ENCODE data around the gene TUBA4B. TPM values are rescaled to one million over a fixed set of nuclear protein-coding genes. Genes with fewer than 3 reads are reported as not detected.
"Not testable (repeated sequence)": the region's sequence is repeated elsewhere in the genome, so short reads cannot be mapped to it uniquely, and the experiment has no call there.

Gene TUBA4B
- polyA plus RNA-seq, 6 donors from 2014 or later, result not detected

DNA sequence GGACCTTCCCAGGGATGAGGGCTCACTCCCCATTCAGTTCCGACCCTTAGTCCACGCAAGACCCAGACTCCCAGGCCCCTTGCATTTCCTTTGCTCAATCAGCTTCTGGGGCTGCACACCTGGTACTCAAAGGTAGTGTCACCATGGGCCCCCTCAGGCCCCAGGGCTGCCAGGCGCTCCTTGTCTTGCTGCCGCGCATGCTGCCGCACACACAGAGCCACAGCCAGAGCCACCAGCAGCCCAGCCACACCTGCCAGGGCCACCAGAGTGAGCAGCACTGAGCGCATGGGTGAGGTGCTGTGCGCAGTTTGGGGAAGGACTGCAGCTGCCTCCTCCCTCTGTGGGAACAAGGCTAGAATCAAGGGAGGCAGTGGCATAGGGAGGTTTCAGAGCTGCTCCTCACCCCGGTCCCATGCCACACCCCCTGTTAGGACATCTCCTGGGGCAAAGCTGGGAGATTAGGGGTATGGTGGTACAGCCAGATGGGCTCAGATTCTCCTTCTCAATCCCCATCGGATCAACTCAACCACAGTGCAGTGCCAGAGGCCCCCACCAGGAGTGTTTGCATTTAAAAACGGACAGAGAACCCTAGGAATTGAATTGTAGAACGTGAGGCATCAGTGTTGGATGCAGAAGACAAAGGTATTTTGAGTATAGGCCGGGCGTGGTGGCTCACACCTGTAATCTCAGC, 44.9 kb downstream of the TUBA4B start:
- Mint-ChIP-seq H3K4me3 (peak overlapping the region in 1 of 8 donors; percentile 56), H3K27me3 (peaks cover 22 to 34% (median 23%) of the 10 kb centered on the region in 3 donors), H3K36me3 (no peaks in the 10 kb centered on the region), H3K9me3 (peaks cover 0 to 1% (median 0%) of the 10 kb centered on the region in 7 donors), H3K4me1 (peaks cover 9 to 22% (median 13%) of the 10 kb centered on the region in 3 donors), H3K27ac (no peak overlapping the region)
- ATAC-seq (ENCODE audit: low read depth in 2 of 2), result no peak
- DNase-seq, result no peak

DNA sequence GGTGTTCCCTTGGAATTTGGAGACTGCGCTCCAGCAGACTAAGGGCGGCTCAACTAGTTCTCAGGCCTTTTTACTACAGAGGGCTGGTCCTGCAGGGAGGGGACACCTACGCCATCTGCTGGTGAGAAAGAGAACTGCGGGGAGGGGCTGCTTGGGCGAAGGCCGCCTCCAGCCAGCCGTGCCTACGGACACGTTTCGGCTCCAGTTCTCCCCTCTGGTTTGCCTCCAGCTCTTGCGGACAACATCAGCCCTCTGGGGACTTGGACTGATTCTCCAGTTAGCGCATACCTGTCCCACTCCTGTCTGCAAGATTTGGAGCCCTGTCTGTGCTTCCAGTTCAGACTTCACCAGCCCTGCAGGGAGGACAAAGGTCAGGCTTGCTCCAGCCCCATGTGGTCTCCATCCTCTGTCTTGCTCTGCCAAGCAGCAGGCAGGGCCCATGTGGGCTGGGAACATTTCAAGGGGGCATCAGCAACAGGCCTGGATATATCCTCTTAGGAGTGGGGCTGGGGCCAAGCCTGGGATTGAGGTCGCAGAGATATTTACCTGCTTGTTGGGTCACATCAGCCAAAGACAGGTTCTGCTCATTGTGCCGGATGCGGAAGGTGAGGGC, 45.8 kb downstream of the TUBA4B start:
- H3K27ac Mint-ChIP-seq, result peak overlapping the region in 1 of 6 donors; percentile 49
- no peak overlapping the region for H3K4me3 Mint-ChIP-seq
- H3K9me3 Mint-ChIP-seq, result peaks cover 0 to 1% (median 0%) of the 10 kb centered on the region in 7 donors
- H3K4me1 Mint-ChIP-seq, result peaks cover 7 to 17% (median 10%) of the 10 kb centered on the region in 3 donors
- H3K27me3 Mint-ChIP-seq, result peaks cover 29 to 42% (median 30%) of the 10 kb centered on the region in 3 donors
- no peaks in the 10 kb centered on the region for H3K36me3 Mint-ChIP-seq
- DNase-seq (peak; percentile 86), ATAC-seq (ENCODE audit: low read depth in 2 of 2) (peak; percentile 51 to 58)

DNA sequence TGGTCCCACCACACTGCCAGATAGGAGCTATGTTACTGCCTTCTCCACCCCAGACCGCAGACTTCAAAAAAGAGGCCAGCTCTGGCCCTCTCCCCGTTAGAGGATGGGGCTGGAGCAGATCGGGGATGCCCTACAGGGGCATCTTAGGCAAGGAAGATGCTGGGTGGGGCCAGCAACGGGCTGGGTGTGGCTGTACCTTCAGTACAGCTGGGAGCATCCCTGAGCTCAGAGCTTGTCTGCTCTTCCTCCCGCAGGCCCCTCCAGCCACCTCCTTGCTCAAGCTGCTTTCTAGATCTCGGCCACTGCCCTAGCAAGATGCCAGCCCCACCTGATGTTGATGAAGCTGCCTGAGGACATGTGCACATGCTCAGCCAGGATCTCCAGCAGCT, 46.3 kb downstream of the TUBA4B start:
- Mint-ChIP-seq H3K4me3 (no peak overlapping the region), H3K27ac (no peak overlapping the region), H3K9me3 (peaks cover 0 to 1% (median 0%) of the 10 kb centered on the region in 7 donors), H3K36me3 (no peaks in the 10 kb centered on the region), H3K27me3 (peaks cover 32 to 45% (median 33%) of the 10 kb centered on the region in 3 donors), H3K4me1 (peaks cover 2 to 12% (median 5%) of the 10 kb centered on the region in 3 donors)
- DNase-seq (no peak), ATAC-seq (ENCODE audit: low read depth in 2 of 2) (no peak)

DNA sequence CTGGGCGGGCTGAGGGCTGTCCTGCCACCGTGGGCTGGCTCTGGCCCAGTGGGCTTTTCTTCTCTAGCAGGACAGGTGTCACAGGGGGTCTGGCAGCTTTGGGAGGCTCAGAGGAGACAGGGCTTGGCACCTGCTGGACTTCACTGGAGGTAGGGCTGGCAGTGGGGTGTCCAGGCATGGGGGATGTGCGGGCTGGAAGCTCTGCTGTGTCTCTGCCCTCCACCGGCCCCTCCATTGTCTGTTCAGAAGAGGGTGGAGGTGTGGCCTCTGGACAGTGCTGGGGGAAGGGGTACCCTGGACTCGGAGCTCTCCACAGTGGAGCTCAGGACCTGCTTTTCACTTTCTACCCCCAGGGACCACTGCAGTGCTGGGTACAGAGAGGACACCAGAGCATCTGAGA, 47.0 kb downstream of the TUBA4B start:
- no peak for ATAC-seq (ENCODE audit: low read depth in 2 of 2)
- Mint-ChIP-seq H3K4me3 (no peak overlapping the region), H3K27ac (no peak overlapping the region), H3K27me3 (peaks cover 37 to 51% (median 39%) of the 10 kb centered on the region in 3 donors), H3K4me1 (peaks cover 0 to 11% (median 3%) of the 10 kb centered on the region in 3 donors), H3K36me3 (no peaks in the 10 kb centered on the region), H3K9me3 (peaks cover 0 to 1% (median 0%) of the 10 kb centered on the region in 7 donors)
- DNase-seq, result no peak

DNA sequence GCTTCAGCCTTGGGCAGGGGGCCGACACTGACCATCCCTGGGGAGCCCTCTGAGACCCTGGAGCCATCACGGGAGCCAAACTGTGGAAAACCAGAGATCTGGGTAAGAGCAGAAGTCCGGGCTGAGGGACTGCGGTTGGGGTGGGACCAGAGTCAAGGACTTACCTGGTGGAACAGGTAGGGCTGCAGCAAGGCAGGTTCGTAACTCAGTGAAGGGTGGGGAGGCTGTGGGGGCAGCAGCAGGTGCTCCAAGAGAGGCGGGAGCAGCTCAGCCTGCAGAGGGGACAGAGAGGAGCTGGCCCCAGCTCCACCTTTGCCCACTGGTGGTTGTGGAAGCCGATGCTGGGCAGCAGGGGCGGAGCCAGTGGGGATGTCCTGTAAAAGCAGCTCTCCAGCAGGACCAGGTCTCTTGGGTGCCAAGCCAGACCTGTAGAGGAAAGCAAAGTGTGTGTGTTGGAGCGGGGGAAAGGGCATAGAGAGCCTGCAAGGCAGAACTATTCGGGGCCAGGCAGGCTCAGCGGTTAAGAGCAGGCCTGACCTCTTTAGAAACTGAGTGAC, 49.4 kb downstream of the TUBA4B start:
- peaks cover 0 to 9% (median 0%) of the 10 kb centered on the region in 3 donors for H3K4me1 Mint-ChIP-seq
- no peak for ATAC-seq (ENCODE audit: low read depth in 2 of 2)
- no peaks in the 10 kb centered on the region for H3K36me3 Mint-ChIP-seq
- H3K27me3 Mint-ChIP-seq, result peaks cover 56 to 76% (median 62%) of the 10 kb centered on the region in 3 donors
- no peak overlapping the region for H3K4me3 Mint-ChIP-seq
- DNase-seq, result no peak
- peaks cover 0 to 4% (median 0%) of the 10 kb centered on the region in 7 donors for H3K9me3 Mint-ChIP-seq
- peak overlapping the region in 1 of 6 donors; percentile 47 for H3K27ac Mint-ChIP-seq

DNA sequence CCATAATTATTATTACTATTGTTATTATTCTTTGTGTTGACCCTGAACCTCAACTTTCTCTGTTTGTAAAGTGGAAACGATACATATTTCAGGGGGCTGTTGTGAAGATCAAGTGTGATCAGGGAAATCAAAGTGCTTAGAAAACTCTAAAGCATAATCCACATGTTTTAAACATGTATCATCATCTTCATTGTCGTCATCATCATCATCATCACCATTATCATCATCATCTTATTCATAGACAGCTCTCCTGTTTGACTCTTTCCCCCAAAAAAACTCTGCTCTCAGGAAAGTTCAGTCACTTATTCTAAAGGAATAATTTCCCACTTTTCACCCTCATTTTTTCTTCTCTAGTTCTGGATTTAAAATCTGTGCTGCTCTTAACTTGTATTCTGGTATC, 51.2 kb downstream of the TUBA4B start:
- Mint-ChIP-seq H3K4me1 (peaks cover 0 to 3% (median 0%) of the 10 kb centered on the region in 3 donors), H3K36me3 (no peaks in the 10 kb centered on the region), H3K27me3 (peaks cover 62 to 85% (median 74%) of the 10 kb centered on the region in 3 donors), H3K27ac (no peak overlapping the region), H3K4me3 (no peak overlapping the region), H3K9me3 (peaks cover 0 to 4% (median 0%) of the 10 kb centered on the region in 7 donors)
- DNase-seq, result no peak
- ATAC-seq (ENCODE audit: low read depth in 2 of 2), result no peak

DNA sequence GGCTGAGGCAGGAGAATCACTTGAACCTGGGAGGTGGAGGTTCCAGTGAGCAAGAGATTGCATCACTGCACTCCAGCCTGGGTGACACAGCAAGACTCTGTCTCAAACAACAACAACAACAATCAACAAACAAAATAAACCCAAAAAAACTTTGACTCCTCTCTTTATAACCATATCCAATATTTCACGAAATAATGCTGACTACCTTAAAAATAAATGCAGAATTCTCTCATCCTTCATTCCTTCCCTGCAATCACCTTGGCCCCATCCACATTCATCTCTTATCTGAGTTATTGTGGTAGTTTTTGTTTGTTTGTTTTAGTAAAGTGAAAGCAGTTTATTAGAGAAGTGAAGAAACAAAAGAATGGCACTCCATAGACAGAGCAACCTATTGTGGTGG, 53.0 kb downstream of the TUBA4B start:
- H3K9me3 Mint-ChIP-seq, result peaks cover 0 to 5% (median 0%) of the 10 kb centered on the region in 7 donors
- H3K4me1 Mint-ChIP-seq, result peaks cover 0 to 3% (median 0%) of the 10 kb centered on the region in 3 donors
- DNase-seq, result no peak
- no peak for ATAC-seq (ENCODE audit: low read depth in 2 of 2)
- H3K27me3 Mint-ChIP-seq, result peaks cover 65 to 91% (median 78%) of the 10 kb centered on the region in 3 donors
- peaks cover 0 to 5% of the 10 kb centered on the region in 2 donors for H3K36me3 Mint-ChIP-seq
- no peak overlapping the region for H3K27ac Mint-ChIP-seq
- no peak overlapping the region for H3K4me3 Mint-ChIP-seq

DNA sequence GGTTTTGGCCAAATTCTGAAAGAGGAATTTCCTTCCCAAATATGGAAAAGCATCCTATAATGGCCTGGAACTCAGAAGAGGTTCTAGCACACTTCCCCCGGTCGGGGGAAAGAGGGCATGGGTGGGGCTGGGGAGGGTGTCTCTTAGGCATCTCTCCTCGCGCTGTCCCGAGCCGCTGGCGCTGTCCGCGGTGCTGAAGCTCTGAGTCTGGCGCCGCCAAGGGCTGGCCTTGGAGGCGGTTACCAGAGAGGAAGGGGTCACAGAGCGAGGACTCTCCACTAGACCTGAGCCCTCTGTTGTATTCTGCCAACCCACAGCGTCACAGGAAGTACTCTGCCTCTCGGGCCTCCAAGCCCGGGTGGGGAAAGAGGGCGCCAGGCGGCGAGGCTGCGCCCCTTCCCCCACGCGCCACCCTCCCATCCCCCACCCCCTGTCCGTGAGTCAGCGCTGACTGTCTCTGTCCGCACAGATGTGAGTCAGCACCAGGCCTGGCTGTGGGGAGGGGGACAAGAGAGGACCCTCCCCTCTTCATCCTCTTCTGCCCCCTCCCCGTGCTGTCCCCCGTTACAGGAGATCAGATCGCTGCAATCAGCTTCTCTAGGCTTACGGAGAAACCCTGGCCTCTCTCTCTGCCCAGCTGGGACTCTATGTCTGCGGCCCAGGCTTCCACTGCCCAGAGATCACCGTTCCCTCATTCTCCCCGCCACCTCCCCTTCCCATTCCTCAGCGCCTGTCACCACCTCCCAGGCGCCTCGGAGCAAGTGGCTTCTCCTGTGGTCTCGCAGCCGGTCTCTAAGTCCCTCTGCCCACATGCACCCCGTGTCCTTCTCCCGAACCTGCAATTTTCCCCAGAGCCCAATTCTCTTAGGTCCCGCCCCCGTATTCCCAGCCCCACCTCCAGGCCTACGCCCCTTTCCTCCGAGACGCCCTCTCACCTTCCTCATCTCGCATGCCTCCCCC, 55.4 kb downstream of the TUBA4B start:
- Mint-ChIP-seq H3K9me3 (peaks cover 0 to 7% (median 3%) of the 10 kb centered on the region in 7 donors), H3K27ac (peak overlapping the region in 1 of 6 donors; percentile 27), H3K4me3 (peak overlapping the region in 2 of 8 donors; percentile 39 to 57), H3K27me3 (peaks cover 56 to 84% (median 72%) of the 10 kb centered on the region in 3 donors), H3K4me1 (peaks cover 0 to 3% (median 0%) of the 10 kb centered on the region in 3 donors), H3K36me3 (peaks cover 0 to 5% of the 10 kb centered on the region in 2 donors)
- ATAC-seq (ENCODE audit: low read depth in 2 of 2) (peak; percentile 71 to 72), DNase-seq (peak; percentile 47)

DNA sequence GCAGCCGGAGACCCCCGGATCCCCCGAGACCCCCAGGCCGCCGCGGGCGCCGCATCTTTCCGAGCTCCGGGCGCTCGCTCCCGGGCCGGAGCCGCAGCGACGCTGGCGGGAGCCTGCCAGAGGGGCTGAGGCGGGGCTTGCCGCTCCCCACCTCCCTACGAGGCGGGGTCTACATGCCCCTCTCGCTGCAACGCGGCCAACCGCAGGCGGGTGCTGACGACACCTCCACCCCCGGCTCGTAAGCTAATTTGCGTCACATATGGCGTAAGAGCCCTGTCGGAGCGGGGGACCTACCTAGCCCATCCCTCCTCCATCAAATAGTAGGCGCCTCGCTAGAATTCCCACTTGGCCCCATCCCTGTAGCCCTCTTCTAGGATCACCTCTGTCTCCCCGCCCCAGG, 56.2 kb downstream of the TUBA4B start, which contains the start of gene PTPRN:
Gene PTPRN (minus strand): TSS at position 124 of the 400 bp plus-strand sequence. CDS start 69 bp downstream, at position 55.
- peak within 1 kb of the TSS in 2 of 8 donors; percentile 39 to 57 for H3K4me3 Mint-ChIP-seq
- H3K4me1 Mint-ChIP-seq, result peaks cover 0 to 3% (median 0%) of the 10 kb centered on the region in 3 donors
- peaks cover 0 to 11% (median 3%) of the 10 kb centered on the region in 7 donors for H3K9me3 Mint-ChIP-seq
- H3K36me3 Mint-ChIP-seq, result peaks cover 0 to 5% of the 10 kb centered on the region in 2 donors
- peaks cover 56 to 84% (median 72%) of the 10 kb centered on the region in 3 donors for H3K27me3 Mint-ChIP-seq
- ATAC-seq (ENCODE audit: low read depth in 2 of 2), result no peak
- DNase-seq, result no peak
- peak within 1 kb of the TSS in 1 of 6 donors; percentile 27 for H3K27ac Mint-ChIP-seq

DNA sequence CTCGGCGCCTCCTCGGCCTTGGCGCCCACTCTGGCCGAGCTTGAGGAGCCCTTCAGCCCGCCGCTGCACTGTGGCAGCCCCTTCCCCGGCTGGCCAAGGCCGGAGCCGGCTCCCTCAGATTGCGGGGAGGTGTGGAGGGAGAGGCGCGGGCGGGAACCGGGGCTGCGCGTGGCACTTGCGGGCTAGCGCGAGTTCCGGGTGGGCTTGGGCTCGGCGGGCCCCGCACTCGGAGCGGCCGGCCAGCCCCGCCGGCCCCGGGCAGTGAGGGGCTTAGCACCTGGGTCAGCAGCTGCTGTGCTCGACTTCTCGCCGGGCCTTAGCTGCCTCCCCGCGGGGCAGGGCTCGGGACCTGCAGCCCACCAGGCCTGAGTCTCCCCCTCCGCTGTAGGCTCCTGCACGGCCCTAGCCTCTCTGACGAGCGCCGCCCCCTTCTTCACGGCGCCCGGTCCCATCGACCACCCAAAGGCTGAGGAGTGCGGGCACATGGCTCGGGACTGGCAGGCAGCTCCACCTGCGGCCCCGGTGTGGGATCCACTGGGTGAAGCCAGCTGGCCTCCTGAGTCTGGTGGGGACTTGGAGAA, 59.7 kb downstream of the TUBA4B start:
- not testable (repeated sequence) for H3K36me3 Mint-ChIP-seq; H3K4me1 Mint-ChIP-seq; ATAC-seq (ENCODE audit: low read depth in 2 of 2); DNase-seq; H3K27ac Mint-ChIP-seq; H3K4me3 Mint-ChIP-seq
- Mint-ChIP-seq H3K9me3 (peaks cover 0 to 11% (median 3%) of the 10 kb centered on the region in 7 donors), H3K27me3 (peaks cover 34 to 49% (median 47%) of the 10 kb centered on the region in 3 donors)

DNA sequence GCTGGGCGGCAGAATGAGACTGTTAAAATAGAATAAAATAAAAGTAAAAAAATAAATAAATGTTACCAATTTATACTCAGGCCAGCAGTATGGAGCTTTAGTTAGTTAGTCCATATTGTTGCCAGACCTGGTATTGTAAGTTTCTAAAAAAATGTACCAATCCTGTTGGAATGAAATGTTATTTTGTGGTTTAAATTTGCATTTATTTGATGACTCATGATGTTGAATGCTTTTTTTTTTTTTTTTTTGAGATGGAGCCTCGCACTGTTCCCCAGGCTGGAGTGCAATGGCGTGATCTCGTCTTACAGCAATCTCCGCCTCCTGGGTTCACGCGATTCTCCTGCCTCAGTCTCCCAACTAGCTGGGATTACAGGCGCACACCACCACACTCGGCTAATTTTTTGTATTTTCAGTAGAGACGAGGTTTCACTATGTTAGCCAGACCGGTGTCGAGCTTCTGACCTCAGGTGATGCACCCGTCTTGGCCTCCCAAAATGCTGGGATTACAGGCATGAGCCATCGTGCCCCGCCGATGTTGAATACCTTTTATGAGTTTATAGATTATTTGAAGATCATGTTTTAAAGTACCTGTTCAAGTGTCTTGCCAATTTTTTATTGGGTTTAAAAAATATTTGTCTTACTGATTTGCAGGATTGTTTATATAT, 61.9 kb downstream of the TUBA4B start:
- Mint-ChIP-seq H3K4me3 (no peak overlapping the region), H3K36me3 (peaks cover 0 to 5% of the 10 kb centered on the region in 2 donors), H3K4me1 (no peaks in the 10 kb centered on the region), H3K27ac (no peak overlapping the region), H3K9me3 (peaks cover 0 to 11% (median 3%) of the 10 kb centered on the region in 7 donors), H3K27me3 (peaks cover 26 to 34% (median 32%) of the 10 kb centered on the region in 3 donors)
- no peak for ATAC-seq (ENCODE audit: low read depth in 2 of 2)
- no peak for DNase-seq

Data from naive B cell (primary cell).